Right lobe of liver (tissue), 4 donors: ENCODE measurements around the gene DYTN.

ENCODE experiments used
- CTCF ChIP-seq, 4 donors: fragments of 200-600 bp in 3 of 4; fragments of 450-650 bp in 1 of 4; IDR thresholded peaks; one replicate each; pipeline versions ENCODE4 v1.5.1 to v1.8.0; 2016 to 2022; ENCODE audit warnings: antibody characterized with exemption in 4 of 4, mild to moderate bottlenecking in 2 of 4
- POLR2A ChIP-seq: fragments of 450-650 bp; IDR thresholded peaks from one replicate; pipeline ENCODE4 v1.6.1; 2017; ENCODE audit warnings: antibody characterized with exemption, mild to moderate bottlenecking
- donor health status: DM: no; HTN: no; CAD: no.
- donor health status: DM: no; HTN: no; CAD: no.
- donor health status: DM: no; HTN: yes; CAD: no.

DNA sequence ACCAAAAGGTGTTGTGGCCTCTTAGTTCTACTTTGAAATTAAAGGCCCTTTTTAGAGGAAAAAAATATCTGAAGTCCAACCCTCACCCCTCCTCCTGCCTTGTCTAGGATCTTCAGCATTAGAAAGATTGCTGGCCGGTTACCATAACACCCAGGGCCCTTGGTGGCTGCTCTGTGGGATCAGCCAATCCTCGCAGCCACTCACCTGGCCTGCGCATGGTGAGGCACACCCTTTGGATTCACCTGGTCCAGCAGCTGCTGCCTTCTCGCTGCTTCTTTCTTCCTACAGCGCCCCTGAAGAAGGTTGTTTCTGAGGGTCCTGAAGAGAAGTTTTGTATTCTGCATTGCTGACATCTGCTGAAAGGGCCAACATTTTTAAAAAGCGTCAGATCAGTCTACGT, 25.2 kb downstream of the DYTN start:
- no peak for TF ChIP-seq CTCF (IDR thresholded peaks at IDR 0.05)
- TF ChIP-seq POLR2A: no peak
